22Rv1 (cell line): ENCODE data around the gene LAMA3.

Source experiments
- H3K27ac ChIP-seq: fragments of 450-650 bp; 2 replicates; pipeline ENCODE4 v1.5.1; 2017
- ZFX ChIP-seq: fragments of 450-650 bp; IDR thresholded peaks from 2 replicates; pipeline ENCODE4 v1.6.1; 2017; ENCODE audit warnings: antibody characterized with exemption, borderline replicate concordance
- TF ChIP-seq, protein P1 (sequence below): fragments of 450-650 bp; IDR thresholded peaks from 2 replicates; pipeline ENCODE4 v1.5.1; 2017; ENCODE audit warnings: mild to moderate bottlenecking

LAMA3 gene

GRCh38 chr18:23779696-23780303 is 90.5 kb downstream of the LAMA3 start:
- TF ChIP-seq ZFX: no peak
- TF ChIP-seq, protein P1, sequence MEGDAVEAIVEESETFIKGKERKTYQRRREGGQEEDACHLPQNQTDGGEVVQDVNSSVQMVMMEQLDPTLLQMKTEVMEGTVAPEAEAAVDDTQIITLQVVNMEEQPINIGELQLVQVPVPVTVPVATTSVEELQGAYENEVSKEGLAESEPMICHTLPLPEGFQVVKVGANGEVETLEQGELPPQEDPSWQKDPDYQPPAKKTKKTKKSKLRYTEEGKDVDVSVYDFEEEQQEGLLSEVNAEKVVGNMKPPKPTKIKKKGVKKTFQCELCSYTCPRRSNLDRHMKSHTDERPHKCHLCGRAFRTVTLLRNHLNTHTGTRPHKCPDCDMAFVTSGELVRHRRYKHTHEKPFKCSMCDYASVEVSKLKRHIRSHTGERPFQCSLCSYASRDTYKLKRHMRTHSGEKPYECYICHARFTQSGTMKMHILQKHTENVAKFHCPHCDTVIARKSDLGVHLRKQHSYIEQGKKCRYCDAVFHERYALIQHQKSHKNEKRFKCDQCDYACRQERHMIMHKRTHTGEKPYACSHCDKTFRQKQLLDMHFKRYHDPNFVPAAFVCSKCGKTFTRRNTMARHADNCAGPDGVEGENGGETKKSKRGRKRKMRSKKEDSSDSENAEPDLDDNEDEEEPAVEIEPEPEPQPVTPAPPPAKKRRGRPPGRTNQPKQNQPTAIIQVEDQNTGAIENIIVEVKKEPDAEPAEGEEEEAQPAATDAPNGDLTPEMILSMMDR: no peak
- no peak overlapping the region for H3K27ac ChIP-seq

DNA sequence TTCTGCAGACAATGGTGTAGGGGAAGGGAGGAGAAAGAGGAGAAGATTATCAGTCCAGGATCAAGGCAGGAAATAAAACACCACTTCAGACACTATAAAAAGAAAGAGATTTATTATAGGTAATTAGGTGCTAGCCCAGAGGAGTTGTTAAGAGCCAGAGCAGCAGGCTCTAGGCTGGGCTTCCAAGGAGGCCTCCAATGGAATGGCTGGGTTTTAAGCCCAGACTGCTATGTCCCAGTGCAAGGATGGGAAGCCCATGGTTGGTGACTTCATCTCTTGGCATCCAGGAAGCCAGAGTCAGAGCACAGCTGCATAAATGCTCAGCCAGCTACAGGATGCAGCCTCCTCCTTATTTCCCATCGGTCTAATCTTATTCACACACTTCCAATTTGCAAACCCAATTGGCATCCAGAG is 95.6 kb downstream of the LAMA3 start:
- no peak for TF ChIP-seq ZFX
- TF ChIP-seq, protein P1: no peak
- no peak overlapping the region for H3K27ac ChIP-seq

GRCh38 chr18:23793051-23793450 is 103.8 kb downstream of the LAMA3 start:
- H3K27ac ChIP-seq: no peak overlapping the region
- no peak for TF ChIP-seq ZFX
- TF ChIP-seq, protein P1: no peak

GRCh38 chr18:23793985-23794867 is 105.0 kb downstream of the LAMA3 start:
- H3K27ac ChIP-seq: no peak overlapping the region
- no peak for TF ChIP-seq ZFX
- TF ChIP-seq, protein P1: no peak

GRCh38 chr18:23798249-23798648 is 109.0 kb downstream of the LAMA3 start:
- no peak for TF ChIP-seq ZFX
- TF ChIP-seq, protein P1: no peak
- no peak overlapping the region for H3K27ac ChIP-seq

DNA sequence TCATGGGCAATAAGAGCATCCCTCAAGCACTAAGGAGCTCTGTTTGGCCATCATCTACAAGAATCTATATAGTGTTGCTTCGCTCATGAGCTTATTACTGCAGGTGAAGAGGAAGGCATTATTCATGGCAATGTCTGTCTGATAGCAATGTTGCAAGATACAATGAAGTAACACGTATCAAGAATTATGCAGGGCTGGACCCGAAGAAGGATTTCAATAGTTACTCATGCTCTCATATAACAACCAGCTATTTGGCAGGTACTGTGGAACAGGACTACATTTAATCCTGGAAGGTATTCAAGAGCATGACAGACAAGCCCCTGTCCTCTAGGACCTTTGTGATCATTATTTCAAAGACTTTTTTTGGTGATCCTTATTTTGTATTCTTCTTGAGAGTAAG is 109.6 kb downstream of the LAMA3 start:
- TF ChIP-seq ZFX: no peak
- TF ChIP-seq, protein P1: no peak
- no peak overlapping the region for H3K27ac ChIP-seq

- TF ChIP-seq ZFX: no peak
- TF ChIP-seq, protein P1: no peak
- H3K27ac ChIP-seq: no peak overlapping the region
Observed at GRCh38 chr18:23799540-23799939, 110.3 kb downstream of the LAMA3 start.
